ENCODE data around the gene CCDC86. TPM values are rescaled to one million over a fixed set of nuclear protein-coding genes. Genes with fewer than 3 reads are reported as not detected.

Gene CCDC86
- total RNA-seq, 1 donor from 2014 or later, result 22.8 TPM

- Mint-ChIP-seq H3K4me1 (ENCODE audit: low read depth) (peaks cover 3% of the 10 kb centered on the region), H3K36me3 (ENCODE audit: insufficient read depth) (no peaks in the 10 kb centered on the region), H3K27me3 (peaks cover 3% of the 10 kb centered on the region), H3K9me3 (ENCODE audit: low read depth) (no peaks in the 10 kb centered on the region), H3K27ac (no peak overlapping the region), H3K4me3 (ENCODE audit: low read depth) (no peak overlapping the region)
- TF ChIP-seq CTCF (IDR thresholded peaks at IDR 0.05; ENCODE audit: unreplicated experiment), result no peak
- DNase-seq (ENCODE audit: low spot score, unreplicated experiment), result no peak
These were observed 27.0 kb downstream of the CCDC86 start for GRCh38 chr11:60868682-60869450.

GRCh38 chr11:60869451-60869825 lies 27.5 kb downstream of the CCDC86 start:
- no peaks in the 10 kb centered on the region for H3K9me3 Mint-ChIP-seq (ENCODE audit: low read depth)
- DNase-seq (ENCODE audit: low spot score, unreplicated experiment), result no peak
- H3K4me3 Mint-ChIP-seq (ENCODE audit: low read depth), result no peak overlapping the region
- no peak for TF ChIP-seq CTCF (IDR thresholded peaks at IDR 0.05; ENCODE audit: unreplicated experiment)
- H3K27ac Mint-ChIP-seq, result no peak overlapping the region
- H3K27me3 Mint-ChIP-seq, result peaks cover 1% of the 10 kb centered on the region
- H3K36me3 Mint-ChIP-seq (ENCODE audit: insufficient read depth), result no peaks in the 10 kb centered on the region
- H3K4me1 Mint-ChIP-seq (ENCODE audit: low read depth), result peaks cover under 1% of the 10 kb centered on the region

- no peaks in the 10 kb centered on the region for H3K4me1 Mint-ChIP-seq (ENCODE audit: low read depth)
- no peaks in the 10 kb centered on the region for H3K36me3 Mint-ChIP-seq (ENCODE audit: insufficient read depth)
- H3K27ac Mint-ChIP-seq, result no peak overlapping the region
- no peaks in the 10 kb centered on the region for H3K27me3 Mint-ChIP-seq
- no peak for DNase-seq (ENCODE audit: low spot score, unreplicated experiment)
- no peak for TF ChIP-seq CTCF (IDR thresholded peaks at IDR 0.05; ENCODE audit: unreplicated experiment)
- H3K9me3 Mint-ChIP-seq (ENCODE audit: low read depth), result no peaks in the 10 kb centered on the region
- H3K4me3 Mint-ChIP-seq (ENCODE audit: low read depth), result no peak overlapping the region
These were observed 28.4 kb downstream of the CCDC86 start for GRCh38 chr11:60870276-60870675.

- TF ChIP-seq CTCF (IDR thresholded peaks at IDR 0.05; ENCODE audit: unreplicated experiment), result no peak
- DNase-seq (ENCODE audit: low spot score, unreplicated experiment), result no peak
- H3K9me3 Mint-ChIP-seq (ENCODE audit: low read depth), result no peaks in the 10 kb centered on the region
- H3K27ac Mint-ChIP-seq, result no peak overlapping the region
- H3K4me1 Mint-ChIP-seq (ENCODE audit: low read depth), result no peaks in the 10 kb centered on the region
- no peaks in the 10 kb centered on the region for H3K27me3 Mint-ChIP-seq
- H3K36me3 Mint-ChIP-seq (ENCODE audit: insufficient read depth), result no peaks in the 10 kb centered on the region
- no peak overlapping the region for H3K4me3 Mint-ChIP-seq (ENCODE audit: low read depth)
These were observed 28.9 kb downstream of the CCDC86 start for GRCh38 chr11:60870733-60871377.

- no peak for DNase-seq (ENCODE audit: low spot score, unreplicated experiment)
- H3K9me3 Mint-ChIP-seq (ENCODE audit: low read depth), result no peaks in the 10 kb centered on the region
- H3K27ac Mint-ChIP-seq, result no peak overlapping the region
- TF ChIP-seq CTCF (IDR thresholded peaks at IDR 0.05; ENCODE audit: unreplicated experiment), result no peak
- no peaks in the 10 kb centered on the region for H3K36me3 Mint-ChIP-seq (ENCODE audit: insufficient read depth)
- H3K4me1 Mint-ChIP-seq (ENCODE audit: low read depth), result no peaks in the 10 kb centered on the region
- no peaks in the 10 kb centered on the region for H3K27me3 Mint-ChIP-seq
- H3K4me3 Mint-ChIP-seq (ENCODE audit: low read depth), result no peak overlapping the region
These were observed 29.6 kb downstream of the CCDC86 start for GRCh38 chr11:60871378-60872061.

Measured in progenitor cell of endocrine pancreas (in vitro differentiated cells).